GM12878 (cell line): ENCODE results near the gene CTAGE4. TPM values are rescaled to one million over a fixed set of nuclear protein-coding genes. Genes with fewer than 3 reads are reported as not detected.
"Not testable (repeated sequence)": the region's sequence is repeated elsewhere in the genome, so short reads cannot be mapped to it uniquely, and the experiment has no call there.

Experiments
- ATAC-seq: fragments of 200-7000 bp; cut with Tn5 transposase; 3 replicates; pipeline ENCODE4 v1.9.1; 2020; ENCODE audit warnings: mild to moderate bottlenecking, moderate library complexity
- BruUV-seq: library from RNA; stranded (reverse); fragments of 400-500 nt; replicated peaks from 2 replicates; lab custom pipeline; 2021; lab: Mats Ljungman, UMichigan
- CTCF ChIA-PET: fragments of 300-600 bp; sonication (Branson Sonifier 250); formaldehyde crosslinking; extraction: SDS; loops from one replicate; lab custom pipeline; 2021; ENCODE audit warnings: inconsistent platforms; lab: Yijun Ruan, JAX
- POLR2A ChIA-PET: fragments of 350-600 bp; formaldehyde crosslinking; extraction: SDS; loops from one replicate; lab custom pipeline; 2021; ENCODE audit warnings: inconsistent platforms; lab: Charles Lee
- RAD21 ChIA-PET: fragments of 300-600 bp; sonication (Branson Sonifier 250); formaldehyde crosslinking; loops from one replicate; lab custom pipeline; 2023; ENCODE audit warnings: antibody characterized with exemption; ENCODE audit not compliant: unreplicated experiment; lab: Charles Lee
- SMC1A ChIA-PET: fragments of 300-600 bp; sonication (Branson Sonifier 250); formaldehyde crosslinking; loops from one replicate; lab custom pipeline; 2023; ENCODE audit not compliant: unreplicated experiment, uncharacterized antibody; lab: Charles Lee
- DNase-seq: peaks from one replicate; pipeline ENCODE4 v3.0.0-alpha.2; 2011; ENCODE audit warnings: low read depth, low spot score
- FAIRE-seq: peaks from 3 replicates; lab custom pipeline; 2011; peaks lifted over from hg19 to GRCh38; lab: Jason Lieb, UNC
- H2AFZ ChIP-seq: 2 replicates; pipeline ENCODE4 v1.6.0; 2011; ENCODE audit warnings: low read depth, low read length, control low read depth; ENCODE audit not compliant: control insufficient read depth
- H3K27ac ChIP-seq: 2 replicates; pipeline ENCODE4 v1.5.1; 2011; ENCODE audit warnings: control low read depth; ENCODE audit not compliant: control insufficient read depth, insufficient read depth
- H3K27me3 ChIP-seq, 2 experiments: replicated peaks in 1 of 2; 2 replicates each; pipeline versions ENCODE4 v1.6.0 to v1.6.1; 2011; ENCODE audit warnings: low read length in 1 of 2; ENCODE audit not compliant: control insufficient read depth in 2 of 2, insufficient read depth in 2 of 2
- H3K36me3 ChIP-seq, 2 experiments: 2 replicates each; pipeline ENCODE4 v1.5.1; 2011; ENCODE audit warnings: low read length in 1 of 2; ENCODE audit not compliant: control insufficient read depth in 2 of 2, insufficient read depth in 2 of 2
- H3K4me1 ChIP-seq: 2 replicates; pipeline ENCODE4 v1.6.1; 2011; ENCODE audit warnings: mild to moderate bottlenecking, low read length, moderate library complexity, mixed read lengths; ENCODE audit not compliant: control insufficient read depth, insufficient read depth
- H3K4me2 ChIP-seq: 2 replicates; pipeline ENCODE4 v1.6.0; 2011; ENCODE audit warnings: control low read depth; ENCODE audit not compliant: control insufficient read depth, insufficient read depth
- H3K4me3 ChIP-seq: fragments of 200-600 bp; sonication (generic); 2 replicates; pipeline ENCODE4 v1.5.1; 2016
- H3K79me2 ChIP-seq: 2 replicates; pipeline ENCODE4 v1.6.0; 2011; ENCODE audit warnings: low read length; ENCODE audit not compliant: control insufficient read depth, insufficient read depth
- H3K9ac ChIP-seq: 2 replicates; pipeline ENCODE4 v1.8.0; 2011; ENCODE audit warnings: low read length, control low read depth, mixed read lengths; ENCODE audit not compliant: control insufficient read depth, insufficient read depth
- H3K9me3 ChIP-seq: replicated peaks from 3 replicates; pipeline ENCODE4 v1.5.1; 2011; ENCODE audit warnings: mild to moderate bottlenecking, low read length; ENCODE audit not compliant: control insufficient read depth, insufficient read depth
- H4K20me1 ChIP-seq: 2 replicates; pipeline ENCODE4 v1.6.0; 2011; ENCODE audit not compliant: control insufficient read depth, insufficient read depth
- WGBS: methylation state at CpG from one replicate; pipeline ENCODE4 v1.1.6; 2016; ENCODE audit warnings: low lambda C conversion rate; ENCODE audit not compliant: insufficient replicate concordance, insufficient coverage; ENCODE audit errors: missing lambda C conversion rate; 5-methylcytosine and 5-hydroxymethylcytosine counted together
- in situ Hi-C: fragments of 300-500 bp; cut with MboI; formaldehyde crosslinking; loops from 9 replicates; pipeline ENCODE4 v1.14.3; 2018; ENCODE audit warnings: mixed read lengths
- intact Hi-C: fragments of 100-400 bp; cut with micrococcal nuclease; formaldehyde crosslinking; loops from one replicate; pipeline ENCODE4 v1.14.2; 2022; ENCODE audit not compliant: unreplicated experiment
- polyA plus RNA-seq, 11 experiments: library from polyadenylated mRNA; depleted of rRNA in 4 of 11; unstranded in 6 of 11; stranded (reverse) in 5 of 11; fragments of >200 nt; fragmentation: Nextera tagmentation in 4 of 11; fragmentation: Illumina TruSeq in 1 of 11; extraction: Ambion mirVana in 4 of 11; extraction: Trizol in 1 of 11; gene quantifications; 1 replicate in 1 of 11; 2 replicates in 10 of 11; pipeline versions ENCODE4 v1.2.1 to v1.2.3, GENCODE V29; 2011 to 2016; ENCODE audit warnings: inconsistent platforms in 2 of 11, missing spikeins in 2 of 11, low read depth in 1 of 11
- total RNA-seq, 4 experiments: library from RNA; depleted of rRNA in 3 of 4; stranded (reverse); fragments of >200 nt in 3 of 4; fragmentation: Illumina TruSeq in 1 of 4; extraction: Trizol in 1 of 4; gene quantifications; 2 replicates each; pipeline versions ENCODE4 v1.2.1 to v1.2.3, GENCODE V29; 2013 to 2021

Gene CTAGE4
- total and polyA plus RNA-seq, 10 of the 15 experiments (the other 5 are each of a cell fraction or from before 2014, with no cell fraction given): 0.09 to 1.5 (median 1.0) TPM; not detected in 1

- WGBS: 35% methylated on average over 3 of the region's 4 CpGs
- CTCF ChIA-PET: not testable (repeated sequence)
Observed at GRCh38 chr7:144198934-144199333, 15.7 kb downstream of the CTAGE4 start.

GRCh38 chr7:144201978-144202377 lies 18.7 kb downstream of the CTAGE4 start:
- in situ Hi-C loops, H3K4me1 ChIP-seq, H3K27ac ChIP-seq, H3K9me3 ChIP-seq, H3K4me3 ChIP-seq, BruUV-seq, H4K20me1 ChIP-seq, POLR2A ChIA-PET, SMC1A ChIA-PET, H3K36me3 ChIP-seq, H3K4me2 ChIP-seq, H2AFZ ChIP-seq, intact Hi-C loops, DNase-seq, H3K79me2 ChIP-seq, H3K27me3 ChIP-seq, H3K9ac ChIP-seq, RAD21 ChIA-PET, CTCF ChIA-PET: not testable (repeated sequence)
- no CpG with 5 or more reads among the region's 1 CpG for WGBS
- ATAC-seq: peak; percentile 44
- FAIRE-seq: peak; percentile 86

More at GRCh38 chr7:144198934-144199333, 15.7 kb downstream of the CTAGE4 start:
- H3K36me3 ChIP-seq, FAIRE-seq, H2AFZ ChIP-seq, H3K27ac ChIP-seq, in situ Hi-C loops, DNase-seq, H3K79me2 ChIP-seq, H3K27me3 ChIP-seq, RAD21 ChIA-PET, SMC1A ChIA-PET, H3K4me1 ChIP-seq, intact Hi-C loops, H4K20me1 ChIP-seq, POLR2A ChIA-PET, ATAC-seq, BruUV-seq, H3K4me3 ChIP-seq, H3K9ac ChIP-seq, H3K9me3 ChIP-seq: not testable (repeated sequence)
- H3K4me2 ChIP-seq: peak overlapping the region; percentile 42; the same call in 1 of the 2 replicates

- H3K79me2 ChIP-seq, CTCF ChIA-PET, intact Hi-C loops, FAIRE-seq, in situ Hi-C loops, H3K9ac ChIP-seq, H3K27ac ChIP-seq, DNase-seq, POLR2A ChIA-PET, H3K27me3 ChIP-seq, ATAC-seq, SMC1A ChIA-PET, RAD21 ChIA-PET, H3K4me3 ChIP-seq, H3K4me2 ChIP-seq, H3K4me1 ChIP-seq, H4K20me1 ChIP-seq, H2AFZ ChIP-seq, BruUV-seq, H3K9me3 ChIP-seq, H3K36me3 ChIP-seq: not testable (repeated sequence)
- WGBS: no CpG with 5 or more reads among the region's 3 CpGs
Observed at GRCh38 chr7:144203086-144203485, 19.8 kb downstream of the CTAGE4 start.

GRCh38 chr7:144205306-144205705 lies 22.0 kb downstream of the CTAGE4 start:
- H3K27ac ChIP-seq, RAD21 ChIA-PET, SMC1A ChIA-PET: not testable (repeated sequence)

More at GRCh38 chr7:144205306-144205705, 22.0 kb downstream of the CTAGE4 start:
- H3K4me2 ChIP-seq, POLR2A ChIA-PET, H3K36me3 ChIP-seq, H3K4me3 ChIP-seq, ATAC-seq, FAIRE-seq, H3K27me3 ChIP-seq, H3K9me3 ChIP-seq, H2AFZ ChIP-seq, H3K9ac ChIP-seq, intact Hi-C loops, in situ Hi-C loops, BruUV-seq, H3K79me2 ChIP-seq, H4K20me1 ChIP-seq, DNase-seq, CTCF ChIA-PET, H3K4me1 ChIP-seq: not testable (repeated sequence)
- no CpG with 5 or more reads among the region's 5 CpGs for WGBS
